MM.1S (cell line): ENCODE results near the gene RFX7.

ENCODE experiments used
- DNase-seq: peaks from one replicate; pipeline ENCODE4 v3.0.0-alpha.2; 2015
- H2AFZ ChIP-seq: fragments of 300-600 bp; sonication (generic); 2 replicates; pipeline ENCODE4 v1.6.0; 2016; ENCODE audit warnings: antibody characterized with exemption, low read length
- H3F3A ChIP-seq: fragments of 300-600 bp; sonication (generic); 2 replicates; pipeline ENCODE4 v1.6.1; 2016; ENCODE audit warnings: mild to moderate bottlenecking, antibody characterized with exemption, low read length, moderate library complexity, mixed read lengths; ENCODE audit not compliant: insufficient read depth
- H3K27ac ChIP-seq: fragments of 300-600 bp; sonication (generic); 2 replicates; pipeline ENCODE4 v1.5.1; 2016; ENCODE audit warnings: mild to moderate bottlenecking, low read length
- H3K27me3 ChIP-seq: fragments of 300-600 bp; sonication (generic); replicated peaks from 2 replicates; pipeline ENCODE4 v1.6.0; 2016; ENCODE audit warnings: low read length; ENCODE audit not compliant: insufficient read depth
- H3K36me3 ChIP-seq: fragments of 300-600 bp; sonication (generic); replicated peaks from 2 replicates; pipeline ENCODE4 v1.6.1; 2016; ENCODE audit warnings: mild to moderate bottlenecking, low read length, mixed read lengths; ENCODE audit not compliant: insufficient read depth
- H3K4me1 ChIP-seq: fragments of 300-600 bp; sonication (generic); 2 replicates; pipeline ENCODE4 v1.6.1; 2016; ENCODE audit warnings: low read length, mixed read lengths
- H3K4me2 ChIP-seq: fragments of 300-600 bp; sonication (generic); 2 replicates; pipeline ENCODE4 v1.6.0; 2016; ENCODE audit warnings: low read depth, low read length
- H3K4me3 ChIP-seq: fragments of 300-600 bp; sonication (generic); 2 replicates; pipeline ENCODE4 v1.5.1; 2016; ENCODE audit warnings: low read length, mixed read lengths
- H3K79me2 ChIP-seq: fragments of 300-600 bp; sonication (generic); 2 replicates; pipeline ENCODE4 v1.6.1; 2016; ENCODE audit warnings: mixed run types, low read length, mixed read lengths
- H3K9ac ChIP-seq: fragments of 300-600 bp; sonication (generic); 2 replicates; pipeline ENCODE4 v1.6.1; 2016; ENCODE audit warnings: low read length, mixed read lengths
- H3K9me2 ChIP-seq: fragments of 300-600 bp; sonication (generic); replicated peaks from 2 replicates; pipeline ENCODE4 v1.6.1; 2016; ENCODE audit warnings: mild to moderate bottlenecking, low read length, mixed read lengths; ENCODE audit not compliant: insufficient read depth
- H3K9me3 ChIP-seq: fragments of 300-600 bp; sonication (generic); replicated peaks from 2 replicates; pipeline ENCODE4 v1.6.1; 2016; ENCODE audit warnings: mild to moderate bottlenecking, low read length, mixed read lengths; ENCODE audit not compliant: insufficient read depth
- H4K20me1 ChIP-seq: fragments of 300-600 bp; sonication (generic); 2 replicates; pipeline ENCODE4 v1.6.1; 2016; ENCODE audit warnings: mild to moderate bottlenecking, low read length, moderate library complexity, mixed read lengths; ENCODE audit not compliant: insufficient read depth
- EZH2 ChIP-seq: fragments of 300-600 bp; sonication (generic); optimal IDR thresholded peaks from 2 replicates; pipeline ENCODE3; 2017; ENCODE audit warnings: low read depth, mild to moderate bottlenecking, antibody characterized with exemption, low read length, mixed read lengths
- EZH2phosphoT487 ChIP-seq: fragments of 300-600 bp; sonication (generic); IDR thresholded peaks from 2 replicates; pipeline ENCODE4 v1.6.1; 2018; ENCODE audit warnings: antibody characterized with exemption, low read length
- TF ChIP-seq, protein P1 (sequence below): fragments of 300-600 bp; sonication (generic); IDR thresholded peaks from 2 replicates; pipeline ENCODE4 v1.5.1; 2016; ENCODE audit warnings: antibody characterized with exemption, low read length, mixed read lengths

The RFX7 gene

DNA sequence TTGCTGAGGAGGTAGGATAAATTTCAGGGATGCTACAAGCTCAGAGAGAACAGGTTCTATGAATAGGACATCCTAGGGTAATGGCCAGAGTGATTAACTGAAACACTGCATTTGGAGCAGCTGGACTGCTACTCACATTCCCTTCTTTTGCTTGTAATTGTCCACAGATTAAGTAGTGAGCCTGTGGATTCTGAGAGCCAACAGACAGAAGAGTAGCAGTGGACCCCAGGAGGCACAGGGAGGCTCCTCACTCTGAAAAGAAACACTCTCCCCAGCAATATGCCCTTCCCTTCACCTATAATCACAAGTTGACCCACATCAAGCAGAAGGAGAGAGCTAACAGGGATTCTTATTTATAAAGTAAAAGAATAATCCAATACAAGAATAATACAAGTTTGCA lies 10.6 kb upstream of the RFX7 start:
- Histone ChIP-seq H3K9me3 (no peaks in the 10 kb centered on the region), H3K36me3 (no peaks in the 10 kb centered on the region), H3K9me2 (no peaks in the 10 kb centered on the region), H4K20me1 (no peaks in the 10 kb centered on the region), H2AFZ (no peak overlapping the region), H3K27ac (no peak overlapping the region), H3K4me1 (no peaks in the 10 kb centered on the region), H3K9ac (no peak overlapping the region), H3K4me3 (no peak overlapping the region), H3K27me3 (no peaks in the 10 kb centered on the region), H3K4me2 (no peak overlapping the region), H3F3A (no peaks in the 10 kb centered on the region), H3K79me2 (no peaks in the 10 kb centered on the region)
- TF ChIP-seq EZH2 (no peak), EZH2phosphoT487 (no peak)
- TF ChIP-seq, protein P1, sequence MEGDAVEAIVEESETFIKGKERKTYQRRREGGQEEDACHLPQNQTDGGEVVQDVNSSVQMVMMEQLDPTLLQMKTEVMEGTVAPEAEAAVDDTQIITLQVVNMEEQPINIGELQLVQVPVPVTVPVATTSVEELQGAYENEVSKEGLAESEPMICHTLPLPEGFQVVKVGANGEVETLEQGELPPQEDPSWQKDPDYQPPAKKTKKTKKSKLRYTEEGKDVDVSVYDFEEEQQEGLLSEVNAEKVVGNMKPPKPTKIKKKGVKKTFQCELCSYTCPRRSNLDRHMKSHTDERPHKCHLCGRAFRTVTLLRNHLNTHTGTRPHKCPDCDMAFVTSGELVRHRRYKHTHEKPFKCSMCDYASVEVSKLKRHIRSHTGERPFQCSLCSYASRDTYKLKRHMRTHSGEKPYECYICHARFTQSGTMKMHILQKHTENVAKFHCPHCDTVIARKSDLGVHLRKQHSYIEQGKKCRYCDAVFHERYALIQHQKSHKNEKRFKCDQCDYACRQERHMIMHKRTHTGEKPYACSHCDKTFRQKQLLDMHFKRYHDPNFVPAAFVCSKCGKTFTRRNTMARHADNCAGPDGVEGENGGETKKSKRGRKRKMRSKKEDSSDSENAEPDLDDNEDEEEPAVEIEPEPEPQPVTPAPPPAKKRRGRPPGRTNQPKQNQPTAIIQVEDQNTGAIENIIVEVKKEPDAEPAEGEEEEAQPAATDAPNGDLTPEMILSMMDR = no peak
- DNase-seq = no peak

- Histone ChIP-seq H2AFZ (no peak overlapping the region), H3K9me3 (no peaks in the 10 kb centered on the region), H3K9ac (no peak overlapping the region), H3K27me3 (no peaks in the 10 kb centered on the region), H3F3A (no peaks in the 10 kb centered on the region), H3K79me2 (no peaks in the 10 kb centered on the region), H3K4me1 (0 out of 2 replicates have a peak, but pooled peaks cover 1% of the 10 kb centered on the region), H3K27ac (no peak overlapping the region), H3K4me3 (no peak overlapping the region), H3K9me2 (no peaks in the 10 kb centered on the region), H3K4me2 (no peak overlapping the region), H4K20me1 (no peaks in the 10 kb centered on the region), H3K36me3 (no peaks in the 10 kb centered on the region)
- DNase-seq = no peak
- TF ChIP-seq, protein P1 = no peak
- no peak for TF ChIP-seq EZH2phosphoT487
- no peak for TF ChIP-seq EZH2
Measured at GRCh38 chr15:56252386-56252785, 8.7 kb upstream of the RFX7 start.

DNA sequence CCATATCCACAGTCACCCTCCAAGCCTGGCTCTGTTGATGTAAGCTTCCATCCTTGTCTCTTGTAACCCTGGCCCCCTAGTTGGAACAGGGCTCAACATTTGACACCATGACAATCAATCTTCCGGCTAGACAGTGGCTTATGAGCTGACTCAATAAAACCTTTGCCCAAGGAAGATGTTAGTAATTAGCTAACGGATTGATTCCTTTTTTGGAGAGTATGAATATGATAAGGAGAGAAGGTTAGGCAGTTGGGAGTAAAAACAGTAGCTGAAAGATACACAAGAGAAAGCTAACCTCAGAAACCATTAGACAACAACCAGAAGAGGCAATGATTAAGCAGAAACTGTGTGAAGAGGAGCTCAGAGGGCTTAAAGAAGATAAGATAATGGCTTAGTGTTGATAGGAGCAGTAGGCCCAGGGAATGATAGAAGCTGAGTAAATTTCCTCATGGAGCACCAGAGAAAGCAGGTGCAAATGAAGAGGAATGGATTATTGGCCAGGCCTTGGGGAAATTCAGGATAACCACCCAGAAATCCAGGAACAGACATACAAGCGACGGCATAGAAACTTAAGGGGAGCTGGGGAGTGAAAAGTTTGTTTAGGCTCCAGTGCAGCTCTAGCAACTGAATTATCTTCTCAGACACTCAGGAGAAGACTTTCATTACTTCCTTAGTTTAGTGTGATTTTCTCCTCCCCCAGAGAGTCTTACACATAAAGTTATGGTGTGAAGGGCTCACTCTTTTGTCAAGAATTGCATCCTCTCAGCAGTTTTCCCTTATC lies 7.8 kb upstream of the RFX7 start:
- peaks cover 4% of the 10 kb centered on the region; the same call in 1 of the 2 replicates for H3K4me1 ChIP-seq
- no peak overlapping the region for H3K4me3 ChIP-seq
- TF ChIP-seq, protein P1 = no peak
- TF ChIP-seq EZH2phosphoT487 (no peak), EZH2 (no peak)
- no peak overlapping the region for H3K4me2 ChIP-seq
- no peaks in the 10 kb centered on the region for H3K79me2 ChIP-seq
- no peaks in the 10 kb centered on the region for H3K9me2 ChIP-seq
- no peaks in the 10 kb centered on the region for H3K36me3 ChIP-seq
- no peaks in the 10 kb centered on the region for H3F3A ChIP-seq
- H3K27ac ChIP-seq = no peak overlapping the region
- no peak for DNase-seq
- no peaks in the 10 kb centered on the region for H3K27me3 ChIP-seq
- no peak overlapping the region for H3K9ac ChIP-seq
- no peaks in the 10 kb centered on the region for H4K20me1 ChIP-seq
- no peaks in the 10 kb centered on the region for H3K9me3 ChIP-seq
- no peak overlapping the region for H2AFZ ChIP-seq
